Measurements from ENCODE around the gene EIF4G3. TPM values are rescaled to one million over a fixed set of nuclear protein-coding genes. Genes with fewer than 3 reads are reported as not detected.

The EIF4G3 gene
- total and polyA plus RNA-seq, 2 of the 8 experiments (the other 6 are each of a cell fraction or from before 2014, with no cell fraction given), result 47.5 to 66.6 TPM

GRCh38 chr1:20936621-20937020 lies 240.1 kb downstream of the EIF4G3 start:
- H3K14ac ChIP-seq (ENCODE audit: insufficient read length), result no peak overlapping the region
- no peak overlapping the region for H3K23ac ChIP-seq (ENCODE audit: insufficient read length)
- no peak overlapping the region for H2BK120ac ChIP-seq (replicated peaks; ENCODE audit: low read depth, low read length)
- H4K91ac ChIP-seq (replicated peaks; ENCODE audit: insufficient read length, low read length), result no peak overlapping the region
- H2BK15ac ChIP-seq (ENCODE audit: low read length), result no peak overlapping the region
- WGBS, 2 experiments (ENCODE audit: extremely low coverage in 1 of 2, insufficient coverage in 1 of 2, insufficient read length in 1 of 2, insufficient replicate concordance in 2 of 2, low coverage in 1 of 2, low lambda C conversion rate in 2 of 2, missing lambda C conversion rate in 1 of 2), result 91% methylated on average over 2 of the region's 2 CpGs; no CpG with 5 or more reads in 1 of the 2 experiments
- no peaks in the 10 kb centered on the region for H3K27me3 ChIP-seq (replicated peaks in 1 of 4; ENCODE audit: control insufficient read depth in 3 of 4, extremely low read depth in 1 of 4, insufficient read depth in 3 of 4, low read length in 3 of 4)
- H3K79me1 ChIP-seq (ENCODE audit: low read depth, low read length), result no peaks in the 10 kb centered on the region
- no peak overlapping the region for H3K4me2 ChIP-seq (ENCODE audit: insufficient read depth in 1 of 2, low read depth in 2 of 2, low read length in 2 of 2)
- no peaks in the 10 kb centered on the region for H4K20me1 ChIP-seq (replicated peaks in 1 of 2; ENCODE audit: control insufficient read depth in 1 of 2, insufficient read depth in 2 of 2, low read length in 2 of 2)
- H2AK5ac ChIP-seq (ENCODE audit: low read depth, low read length), result no peak overlapping the region
- H3K4me3 ChIP-seq (ENCODE audit: extremely low read depth in 1 of 4, insufficient read depth in 2 of 4, low read depth in 3 of 4, low read length in 4 of 4), result no peak overlapping the region
- H2BK5ac ChIP-seq (ENCODE audit: low read depth, low read length), result no peak overlapping the region
- H2BK20ac ChIP-seq (ENCODE audit: low read length), result no peak overlapping the region
- CTCF ChIA-PET (ENCODE audit: partially characterized antibody), result no interaction called here
- no peaks in the 10 kb centered on the region for H3K79me2 ChIP-seq (ENCODE audit: control insufficient read depth in 1 of 2, insufficient read depth in 2 of 2, low read length in 2 of 2)
- H3K18ac ChIP-seq (ENCODE audit: extremely low read depth, low read length), result no peak overlapping the region
- H3K4ac ChIP-seq (replicated peaks; ENCODE audit: insufficient read length, low read depth, low read length), result no peak overlapping the region
- no peak overlapping the region for H3K27ac ChIP-seq (ENCODE audit: low read depth, low read length)
- H2AFZ ChIP-seq (ENCODE audit: low read length), result no peak overlapping the region
- POLR2A ChIA-PET (ENCODE audit: partially characterized antibody), result interaction anchor here (1.6 kb wide), 1 partner anchor 8 kb away, joined by 3 read pairs; no protein-coding TSS in a partner anchor
- no peaks in the 10 kb centered on the region for H3K9me3 ChIP-seq (ENCODE audit: insufficient read depth in 2 of 2, low read depth in 1 of 2, low read length in 1 of 2)
- H3K23me2 ChIP-seq (ENCODE audit: low read depth, low read length), result no peaks in the 10 kb centered on the region
- DNase-seq (ENCODE audit: low read depth in 1 of 2, low spot score in 2 of 2) (no peak), FAIRE-seq (no peak)
- no peak overlapping the region for H4K5ac ChIP-seq (ENCODE audit: insufficient read length, low read depth, low read length)
- no peak overlapping the region for H4K8ac ChIP-seq (ENCODE audit: extremely low read depth, insufficient read depth, low read length)
- no peak overlapping the region for H3K9ac ChIP-seq (replicated peaks in 1 of 4; ENCODE audit: extremely low read depth in 1 of 4, low read depth in 3 of 4, low read length in 3 of 4)
- H3K56ac ChIP-seq (replicated peaks; ENCODE audit: insufficient read length, low read depth, low read length), result no peak overlapping the region
- H3K4me1 ChIP-seq (replicated peaks in 1 of 4; ENCODE audit: control insufficient read depth in 3 of 4, insufficient read depth in 4 of 4, low read length in 3 of 4), result peaks cover 0 to 6% (median 4%) of the 10 kb centered on the region in 4 experiments; a peak in 3 of 7 replicates
- no peak overlapping the region for H2BK12ac ChIP-seq (ENCODE audit: low read depth, low read length)
- peaks cover 0 to 4% (median 1%) of the 10 kb centered on the region in 4 experiments; a peak in 4 of 8 replicates for H3K36me3 ChIP-seq (ENCODE audit: control insufficient read depth in 2 of 4, insufficient read depth in 4 of 4, low read length in 3 of 4)
- no peak for TF ChIP-seq CTCF (IDR thresholded peaks at IDR 0.05; ENCODE audit: control extremely low read depth in 1 of 3, insufficient read depth in 1 of 3, low read depth in 1 of 3, low read length in 3 of 3)
- no peak for TF ChIP-seq SP1 (IDR thresholded peaks at IDR 0.05; ENCODE audit: low read depth, low read length)
- no peak for TF ChIP-seq KDM4A (IDR thresholded peaks at IDR 0.05; ENCODE audit: low read depth, low read length, severe bottlenecking)
